Neutrophil (primary cell): ENCODE data around the gene EXOC2.
A peak's percentile ranks its signal among the peaks of the same experiment; 100 is the strongest.

ENCODE experiments used
- H3K27ac ChIP-seq: fragments of 200-600 bp; sonication (generic); 2 replicates; pipeline ENCODE4 v1.5.1; 2016; ENCODE audit warnings: mild to moderate bottlenecking, moderate library complexity
- H3K27me3 ChIP-seq: fragments of 200-600 bp; sonication (generic); 2 replicates; pipeline ENCODE4 v1.6.0; 2016; ENCODE audit warnings: mild to moderate bottlenecking
- H3K36me3 ChIP-seq: fragments of 200-600 bp; sonication (generic); 2 replicates; pipeline ENCODE4 v1.5.1; 2017
- H3K4me1 ChIP-seq, 2 experiments: fragments of 200-600 bp in 1 of 2; sonication (generic) in 1 of 2; 1 replicate in 1 of 2; 2 replicates in 1 of 2; pipeline versions ENCODE4 v1.5.1 to v1.6.1; 2013 to 2016; ENCODE audit warnings: low read depth in 1 of 2, low read length in 1 of 2, mild to moderate bottlenecking in 1 of 2, moderate library complexity in 1 of 2; ENCODE audit not compliant: control insufficient read depth in 1 of 2, insufficient read depth in 1 of 2
- H3K4me3 ChIP-seq, 2 experiments: fragments of 200-600 bp in 1 of 2; sonication (generic) in 1 of 2; 1 replicate in 1 of 2; 2 replicates in 1 of 2; pipeline ENCODE4 v1.5.1; 2013 to 2016; ENCODE audit warnings: low read depth in 1 of 2, low read length in 1 of 2, mild to moderate bottlenecking in 1 of 2, moderate library complexity in 1 of 2
- H3K9me3 ChIP-seq: fragments of 200-600 bp; sonication (generic); 2 replicates; pipeline ENCODE4 v1.5.1; 2016
- TF ChIP-seq, protein P1 (sequence below): fragments of 200-600 bp; sonication (generic); IDR thresholded peaks from 2 replicates; pipeline ENCODE4 v1.5.1; 2016; ENCODE audit warnings: antibody characterized with exemption

Gene EXOC2

DNA sequence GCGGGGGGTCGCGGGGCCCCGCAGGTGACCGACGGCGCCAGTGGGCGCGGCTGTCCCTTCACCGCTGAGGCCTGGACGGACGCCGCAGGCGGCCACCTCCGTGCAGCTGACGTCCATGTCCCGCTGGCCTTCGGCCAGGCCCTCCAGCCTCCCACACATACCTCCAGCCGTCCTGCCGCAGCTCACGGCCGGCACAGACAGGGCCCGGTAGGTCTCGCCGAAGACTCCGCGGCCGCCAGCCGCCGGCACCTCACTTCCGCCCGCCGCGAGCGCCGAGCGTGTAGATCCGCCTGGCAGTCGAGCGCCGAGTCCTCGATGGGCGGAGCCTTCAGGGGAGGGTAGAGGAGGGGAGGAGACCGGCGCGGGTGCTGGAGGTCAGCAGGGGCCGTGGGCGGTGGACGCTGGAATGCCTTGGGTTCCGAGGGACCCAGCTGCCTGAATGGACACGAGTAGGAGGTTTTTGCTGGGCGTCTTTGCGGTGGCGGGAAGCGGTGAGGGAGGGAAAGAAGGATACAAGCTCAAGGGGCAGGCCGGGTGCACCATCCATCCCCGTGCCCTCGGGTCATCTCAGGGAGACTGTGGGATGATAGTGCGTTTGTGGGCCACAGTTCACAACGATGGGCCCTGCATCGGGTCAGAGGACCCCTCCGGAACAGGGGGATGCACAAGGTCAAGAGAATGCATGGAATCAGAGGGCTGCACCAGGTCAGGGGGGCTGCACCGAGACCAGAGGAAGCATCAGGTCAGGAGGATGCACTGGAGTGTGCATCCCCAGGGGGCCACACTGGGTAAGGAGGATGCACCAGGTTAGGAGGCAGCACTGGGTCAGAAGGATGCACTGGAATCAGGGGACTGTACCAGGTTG is at the start of gene EXOC2:
Gene EXOC2, minus strand, starts transcription at position 282 of the 865 bp plus-strand sequence. CDS start 55,321 bp downstream, outside the sequence.
- Histone ChIP-seq H3K36me3 (peaks cover 6% of the 10 kb centered on the region), H3K27ac (peak within 1 kb of the TSS; percentile 77), H3K27me3 (no peaks in the 10 kb centered on the region), H3K4me3 (peak within 1 kb of the TSS; percentile 80 to 81), H3K4me1 (peaks cover 23% of the 10 kb centered on the region in 2 experiments), H3K9me3 (no peaks in the 10 kb centered on the region)
- TF ChIP-seq, protein P1, sequence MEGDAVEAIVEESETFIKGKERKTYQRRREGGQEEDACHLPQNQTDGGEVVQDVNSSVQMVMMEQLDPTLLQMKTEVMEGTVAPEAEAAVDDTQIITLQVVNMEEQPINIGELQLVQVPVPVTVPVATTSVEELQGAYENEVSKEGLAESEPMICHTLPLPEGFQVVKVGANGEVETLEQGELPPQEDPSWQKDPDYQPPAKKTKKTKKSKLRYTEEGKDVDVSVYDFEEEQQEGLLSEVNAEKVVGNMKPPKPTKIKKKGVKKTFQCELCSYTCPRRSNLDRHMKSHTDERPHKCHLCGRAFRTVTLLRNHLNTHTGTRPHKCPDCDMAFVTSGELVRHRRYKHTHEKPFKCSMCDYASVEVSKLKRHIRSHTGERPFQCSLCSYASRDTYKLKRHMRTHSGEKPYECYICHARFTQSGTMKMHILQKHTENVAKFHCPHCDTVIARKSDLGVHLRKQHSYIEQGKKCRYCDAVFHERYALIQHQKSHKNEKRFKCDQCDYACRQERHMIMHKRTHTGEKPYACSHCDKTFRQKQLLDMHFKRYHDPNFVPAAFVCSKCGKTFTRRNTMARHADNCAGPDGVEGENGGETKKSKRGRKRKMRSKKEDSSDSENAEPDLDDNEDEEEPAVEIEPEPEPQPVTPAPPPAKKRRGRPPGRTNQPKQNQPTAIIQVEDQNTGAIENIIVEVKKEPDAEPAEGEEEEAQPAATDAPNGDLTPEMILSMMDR, result no peak

DNA sequence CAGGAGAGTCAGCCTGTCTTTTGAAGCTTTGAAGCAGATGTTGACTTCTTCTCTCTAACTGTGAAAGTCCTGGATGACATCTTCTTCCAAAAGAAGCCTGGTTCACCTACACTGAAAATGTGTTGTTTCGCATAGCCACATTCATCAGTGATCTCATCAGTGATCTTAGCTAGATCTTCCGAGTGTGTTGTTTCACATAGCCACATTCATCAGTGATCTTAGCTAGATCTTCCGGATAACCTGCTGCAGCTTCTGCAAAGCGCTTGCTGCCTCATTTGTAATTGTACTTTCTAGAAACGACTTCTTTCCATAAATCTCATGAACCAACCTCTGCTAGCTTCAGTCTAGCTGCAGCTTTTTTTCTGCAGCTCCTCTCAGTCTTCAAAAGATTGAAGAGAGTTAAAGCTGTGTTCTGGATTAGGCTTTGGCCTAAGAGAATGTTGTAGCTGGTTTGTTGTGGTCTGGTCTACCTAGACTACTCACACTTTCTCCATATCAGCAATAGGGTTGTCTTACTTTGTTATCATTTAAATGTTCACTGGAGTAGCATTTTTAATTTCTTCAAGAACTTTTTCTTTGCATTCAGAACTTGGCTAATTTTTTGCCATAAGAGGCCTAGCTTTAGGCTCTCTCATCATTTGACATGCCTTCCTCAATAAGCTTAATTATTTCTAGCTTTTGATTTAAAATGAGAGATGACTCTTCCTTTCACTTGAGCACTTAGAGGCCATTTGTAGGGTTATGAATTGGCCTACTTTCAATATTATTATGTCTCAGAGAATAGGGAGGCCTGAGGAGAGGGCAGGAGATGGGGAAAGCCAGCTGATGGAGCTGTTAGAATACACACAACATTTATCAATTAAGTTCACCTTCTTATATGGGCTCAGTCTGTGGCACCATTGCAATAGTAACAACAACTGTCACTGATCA is 48.7 kb upstream of the EXOC2 start:
- no peaks in the 10 kb centered on the region for H3K4me1 ChIP-seq
- H3K4me3 ChIP-seq, result no peak overlapping the region
- TF ChIP-seq, protein P1, result no peak
- no peak overlapping the region for H3K27ac ChIP-seq
- no peaks in the 10 kb centered on the region for H3K27me3 ChIP-seq
- no peaks in the 10 kb centered on the region for H3K36me3 ChIP-seq
- H3K9me3 ChIP-seq, result no peaks in the 10 kb centered on the region

GRCh38 chr6:736657-737446 is 43.9 kb upstream of the EXOC2 start:
- TF ChIP-seq, protein P1, result no peak
- H3K27ac ChIP-seq, result no peak overlapping the region
- H3K4me1 ChIP-seq, result no peaks in the 10 kb centered on the region
- no peak overlapping the region for H3K4me3 ChIP-seq
- peaks cover 5% of the 10 kb centered on the region for H3K27me3 ChIP-seq
- no peaks in the 10 kb centered on the region for H3K36me3 ChIP-seq
- H3K9me3 ChIP-seq, result no peaks in the 10 kb centered on the region

- H3K4me1 ChIP-seq, result no peaks in the 10 kb centered on the region
- no peak overlapping the region for H3K27ac ChIP-seq
Measured at GRCh38 chr6:733431-734219, 40.7 kb upstream of the EXOC2 start.

More at GRCh38 chr6:733431-734219, 40.7 kb upstream of the EXOC2 start:
- Histone ChIP-seq H3K27me3 (peaks cover 35% of the 10 kb centered on the region), H3K9me3 (no peaks in the 10 kb centered on the region), H3K36me3 (no peaks in the 10 kb centered on the region), H3K4me3 (no peak overlapping the region)
- TF ChIP-seq, protein P1, result no peak
